ENCODE data around the gene ASGR1. TPM values are rescaled to one million over a fixed set of nuclear protein-coding genes. Genes with fewer than 3 reads are reported as not detected.
A peak's percentile ranks its signal among the peaks of the same experiment; 100 is the strongest.

Gene ASGR1
- total RNA-seq, 1 experiment from 2014 or later = 1.3 TPM

DNA sequence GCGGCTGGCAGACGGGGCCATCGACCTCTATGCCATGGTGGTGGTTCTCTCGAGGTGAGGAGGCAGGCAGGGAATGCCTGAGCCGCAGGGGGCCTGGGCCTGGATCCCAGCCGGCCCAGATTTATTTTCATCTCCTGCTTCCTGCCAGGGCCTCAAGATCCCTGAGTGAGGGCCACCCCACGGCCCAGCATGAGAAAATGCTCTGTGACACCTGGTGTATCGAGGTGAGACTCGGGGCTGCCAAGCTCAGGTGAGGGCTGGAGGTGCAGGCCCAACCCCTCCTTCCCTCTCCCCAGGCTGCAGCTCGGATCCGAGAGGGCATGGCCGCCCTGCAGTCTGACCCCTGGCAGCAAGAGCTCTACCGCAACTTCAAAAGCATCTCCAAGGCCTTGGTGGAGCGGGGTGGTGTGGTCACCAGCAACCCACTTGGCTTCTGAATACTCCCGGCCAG is 45.5 kb upstream of the ASGR1 start:
- intact Hi-C loops (cut with micrococcal nuclease; ENCODE audit: unreplicated experiment) = no loop called here
- no peak overlapping the region for H3K4me3 ChIP-seq (ENCODE audit: low read depth in 2 of 2, low read length in 2 of 2)

DNA sequence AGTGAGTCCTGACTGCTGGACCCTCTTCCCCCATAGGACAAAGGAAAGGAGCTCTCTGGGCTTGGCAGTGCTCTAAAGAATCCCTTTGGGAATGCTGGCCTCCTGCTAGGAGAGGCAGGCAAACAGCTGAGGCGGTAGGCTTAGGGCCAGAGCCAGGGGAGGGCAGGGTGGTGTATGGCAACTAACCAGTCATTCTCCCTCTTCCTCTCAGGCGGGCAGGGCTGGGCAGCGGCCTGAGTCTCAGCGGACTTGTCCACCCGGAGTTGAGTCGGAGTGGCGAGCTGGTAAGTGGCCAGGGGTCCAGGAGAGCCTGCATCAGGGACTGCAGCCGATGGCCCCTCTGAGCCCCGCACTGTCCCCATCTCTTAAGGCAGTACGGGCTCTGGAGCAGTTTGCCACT is 44.9 kb upstream of the ASGR1 start:
- Histone ChIP-seq H3K27ac (ENCODE audit: low read length) (peak overlapping the region; percentile 57), H3K27me3 (ENCODE audit: control insufficient read depth, insufficient read depth, low read length) (no peaks in the 10 kb centered on the region), H3K36me3 (ENCODE audit: control insufficient read depth, insufficient read depth, low read length) (peaks cover 5% of the 10 kb centered on the region; the same call in 1 of the 2 replicates), H3K4me1 (ENCODE audit: control insufficient read depth, insufficient read depth, low read length) (peaks cover 50% of the 10 kb centered on the region), H3K9me3 (ENCODE audit: control insufficient read depth, insufficient read depth, low read depth, low read length) (no peaks in the 10 kb centered on the region), H3K4me3 (ENCODE audit: low read depth in 2 of 2, low read length in 2 of 2) (no peak overlapping the region)
- POLR2A ChIA-PET = no interaction called here
- no TSS peak for BruUV-seq (replicated peaks)
- in situ Hi-C loops (cut with HindIII; ENCODE audit: low pct_unique_long_range_greater_than_20kb, low sequenced_read_pairs) = no loop called here
- CTCF ChIA-PET = no interaction called here
- ATAC-seq (0 out of 2 replicates have a peak, but pooled peaks have one; percentile 2), DNase-seq (ENCODE audit: low read depth, low spot score) (no peak)
- TF ChIP-seq TCF7L2 (IDR thresholded peaks at IDR 0.05; ENCODE audit: low read depth, low read length) (no peak), POLR2AphosphoS5 (IDR thresholded peaks at IDR 0.05; ENCODE audit: low read depth, low read length) (0 out of 2 replicates have a peak, but pooled peaks have one; percentile 17), SIN3A (IDR thresholded peaks at IDR 0.05; ENCODE audit: borderline replicate concordance, insufficient read depth, low read depth, low read length) (no peak)
- TF ChIP-seq, protein P1, sequence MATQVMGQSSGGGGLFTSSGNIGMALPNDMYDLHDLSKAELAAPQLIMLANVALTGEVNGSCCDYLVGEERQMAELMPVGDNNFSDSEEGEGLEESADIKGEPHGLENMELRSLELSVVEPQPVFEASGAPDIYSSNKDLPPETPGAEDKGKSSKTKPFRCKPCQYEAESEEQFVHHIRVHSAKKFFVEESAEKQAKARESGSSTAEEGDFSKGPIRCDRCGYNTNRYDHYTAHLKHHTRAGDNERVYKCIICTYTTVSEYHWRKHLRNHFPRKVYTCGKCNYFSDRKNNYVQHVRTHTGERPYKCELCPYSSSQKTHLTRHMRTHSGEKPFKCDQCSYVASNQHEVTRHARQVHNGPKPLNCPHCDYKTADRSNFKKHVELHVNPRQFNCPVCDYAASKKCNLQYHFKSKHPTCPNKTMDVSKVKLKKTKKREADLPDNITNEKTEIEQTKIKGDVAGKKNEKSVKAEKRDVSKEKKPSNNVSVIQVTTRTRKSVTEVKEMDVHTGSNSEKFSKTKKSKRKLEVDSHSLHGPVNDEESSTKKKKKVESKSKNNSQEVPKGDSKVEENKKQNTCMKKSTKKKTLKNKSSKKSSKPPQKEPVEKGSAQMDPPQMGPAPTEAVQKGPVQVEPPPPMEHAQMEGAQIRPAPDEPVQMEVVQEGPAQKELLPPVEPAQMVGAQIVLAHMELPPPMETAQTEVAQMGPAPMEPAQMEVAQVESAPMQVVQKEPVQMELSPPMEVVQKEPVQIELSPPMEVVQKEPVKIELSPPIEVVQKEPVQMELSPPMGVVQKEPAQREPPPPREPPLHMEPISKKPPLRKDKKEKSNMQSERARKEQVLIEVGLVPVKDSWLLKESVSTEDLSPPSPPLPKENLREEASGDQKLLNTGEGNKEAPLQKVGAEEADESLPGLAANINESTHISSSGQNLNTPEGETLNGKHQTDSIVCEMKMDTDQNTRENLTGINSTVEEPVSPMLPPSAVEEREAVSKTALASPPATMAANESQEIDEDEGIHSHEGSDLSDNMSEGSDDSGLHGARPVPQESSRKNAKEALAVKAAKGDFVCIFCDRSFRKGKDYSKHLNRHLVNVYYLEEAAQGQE (IDR thresholded peaks at IDR 0.05; ENCODE audit: insufficient read depth in 1 of 2, low read depth in 2 of 2, low read length in 1 of 2) = no peak
- TF ChIP-seq, protein P2, sequence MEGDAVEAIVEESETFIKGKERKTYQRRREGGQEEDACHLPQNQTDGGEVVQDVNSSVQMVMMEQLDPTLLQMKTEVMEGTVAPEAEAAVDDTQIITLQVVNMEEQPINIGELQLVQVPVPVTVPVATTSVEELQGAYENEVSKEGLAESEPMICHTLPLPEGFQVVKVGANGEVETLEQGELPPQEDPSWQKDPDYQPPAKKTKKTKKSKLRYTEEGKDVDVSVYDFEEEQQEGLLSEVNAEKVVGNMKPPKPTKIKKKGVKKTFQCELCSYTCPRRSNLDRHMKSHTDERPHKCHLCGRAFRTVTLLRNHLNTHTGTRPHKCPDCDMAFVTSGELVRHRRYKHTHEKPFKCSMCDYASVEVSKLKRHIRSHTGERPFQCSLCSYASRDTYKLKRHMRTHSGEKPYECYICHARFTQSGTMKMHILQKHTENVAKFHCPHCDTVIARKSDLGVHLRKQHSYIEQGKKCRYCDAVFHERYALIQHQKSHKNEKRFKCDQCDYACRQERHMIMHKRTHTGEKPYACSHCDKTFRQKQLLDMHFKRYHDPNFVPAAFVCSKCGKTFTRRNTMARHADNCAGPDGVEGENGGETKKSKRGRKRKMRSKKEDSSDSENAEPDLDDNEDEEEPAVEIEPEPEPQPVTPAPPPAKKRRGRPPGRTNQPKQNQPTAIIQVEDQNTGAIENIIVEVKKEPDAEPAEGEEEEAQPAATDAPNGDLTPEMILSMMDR (IDR thresholded peaks at IDR 0.05) = no peak
- intact Hi-C loops (cut with micrococcal nuclease; ENCODE audit: unreplicated experiment) = no loop called here

More for the DNA sequence above, 45.5 kb upstream of the ASGR1 start:
- in situ Hi-C loops (cut with HindIII; ENCODE audit: low pct_unique_long_range_greater_than_20kb, low sequenced_read_pairs) = no loop called here
- H3K9me3 ChIP-seq (ENCODE audit: control insufficient read depth, insufficient read depth, low read depth, low read length) = no peaks in the 10 kb centered on the region
- ATAC-seq (peak; percentile 2; the same call in 1 of the 2 replicates), DNase-seq (ENCODE audit: low read depth, low spot score) (no peak)
- H3K36me3 ChIP-seq (ENCODE audit: control insufficient read depth, insufficient read depth, low read length) = peaks cover 5% of the 10 kb centered on the region; the same call in 1 of the 2 replicates
- ChIA-PET POLR2A (no interaction called here), CTCF (no interaction called here)
- TF ChIP-seq POLR2AphosphoS5 (IDR thresholded peaks at IDR 0.05; ENCODE audit: low read depth, low read length) (no peak), SIN3A (IDR thresholded peaks at IDR 0.05; ENCODE audit: borderline replicate concordance, insufficient read depth, low read depth, low read length) (no peak), TCF7L2 (IDR thresholded peaks at IDR 0.05; ENCODE audit: low read depth, low read length) (no peak)
- TF ChIP-seq, protein P1 (IDR thresholded peaks at IDR 0.05; ENCODE audit: insufficient read depth in 1 of 2, low read depth in 2 of 2, low read length in 1 of 2) = no peak
- TF ChIP-seq, protein P2 (IDR thresholded peaks at IDR 0.05) = no peak
- peaks cover 45% of the 10 kb centered on the region for H3K4me1 ChIP-seq (ENCODE audit: control insufficient read depth, insufficient read depth, low read length)
- BruUV-seq (replicated peaks) = no TSS peak
- no peaks in the 10 kb centered on the region for H3K27me3 ChIP-seq (ENCODE audit: control insufficient read depth, insufficient read depth, low read length)
- H3K27ac ChIP-seq (ENCODE audit: low read length) = peak overlapping the region; percentile 75
